Sigmoid colon (tissue), 4 donors: Measurements from ENCODE around the gene GOLGA7B.

Source experiments
- CTCF ChIP-seq, 4 experiments: fragments of 450-650 bp in 3 of 4; fragments of 200-600 bp in 1 of 4; IDR thresholded peaks; one replicate each; pipeline ENCODE4 v1.5.1; 2016 to 2019; ENCODE audit warnings: antibody characterized with exemption in 4 of 4, mild to moderate bottlenecking in 3 of 4, moderate library complexity in 2 of 4
- EP300 ChIP-seq, 4 donors: sonication (generic); formaldehyde crosslinking; IDR thresholded peaks; one replicate each; pipeline ENCODE4 v1.6.1; 2017; ENCODE audit warnings: antibody characterized with exemption in 4 of 4
- POLR2A ChIP-seq, 2 donors: fragments of 450-650 bp; IDR thresholded peaks; one replicate each; pipeline ENCODE4 v1.6.1; 2016; ENCODE audit warnings: antibody characterized with exemption in 2 of 2, mild to moderate bottlenecking in 2 of 2, moderate library complexity in 2 of 2
- POLR2AphosphoS5 ChIP-seq, 4 donors: sonication (generic); formaldehyde crosslinking; IDR thresholded peaks; one replicate each; pipeline ENCODE4 v1.6.1; 2017; ENCODE audit warnings: antibody characterized with exemption in 4 of 4

DNA sequence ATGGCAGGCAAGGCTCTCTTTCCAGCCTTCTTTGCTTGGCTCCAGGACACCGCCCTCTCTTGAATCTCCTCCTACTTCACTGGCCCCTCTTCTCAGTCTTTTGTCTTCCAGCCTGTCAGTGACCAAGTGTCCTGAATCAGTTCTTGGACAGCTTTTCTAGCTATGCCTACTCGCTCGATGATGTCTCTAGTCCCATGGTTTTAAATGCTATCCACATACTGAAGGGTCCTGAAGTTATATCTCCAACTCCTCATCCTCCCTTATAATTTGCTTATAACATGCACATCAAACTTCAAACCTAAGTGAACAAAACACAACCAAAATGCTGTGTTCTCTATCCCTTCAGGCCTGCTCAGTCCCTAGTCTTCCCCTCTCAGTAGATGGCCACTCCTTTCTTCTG is 5.0 kb upstream of the GOLGA7B start:
- TF ChIP-seq POLR2A (IDR thresholded peaks at IDR 0.05) (no peak), CTCF (IDR thresholded peaks at IDR 0.05) (no peak), EP300 (IDR thresholded peaks at IDR 0.05) (no peak), POLR2AphosphoS5 (IDR thresholded peaks at IDR 0.05) (no peak)
